Measurements from ENCODE around the gene MSX2. TPM values are rescaled to one million over a fixed set of nuclear protein-coding genes. Genes with fewer than 3 reads are reported as not detected.

Gene MSX2
- polyA plus RNA-seq, 2 donors: 0.55 to 0.56 TPM

GRCh38 chr5:174692982-174693422, 31.4 kb upstream of the MSX2 start:
- 7 to 24% methylated on average over 16 of the region's 16 CpGs for WGBS, 2 donors
- Histone ChIP-seq H3K4me1 (ENCODE audit: control insufficient read depth in 2 of 2, insufficient read depth in 2 of 2, low read length in 1 of 2) (peaks cover 0 to 3% of the 10 kb centered on the region in 2 donors), H3K9me3 (ENCODE audit: control insufficient read depth in 2 of 2, insufficient read depth in 1 of 2, low read depth in 1 of 2, low read length in 1 of 2) (peaks cover 0 to 3% of the 10 kb centered on the region in 2 donors), H3K36me3 (ENCODE audit: control insufficient read depth in 2 of 2, insufficient read depth in 2 of 2, low read length in 1 of 2) (no peaks in the 10 kb centered on the region), H3K27ac (ENCODE audit: low read depth in 2 of 2, low read length in 1 of 2) (no peak overlapping the region), H3K4me3 (ENCODE audit: low read depth in 1 of 2, low read length in 2 of 2) (no peak overlapping the region), H3K27me3 (ENCODE audit: control insufficient read depth in 1 of 2, insufficient read depth in 2 of 2, low read length in 2 of 2) (peaks cover 0 to 10% of the 10 kb centered on the region in 2 donors)

- peaks cover 0 to 3% of the 10 kb centered on the region in 2 donors for H3K4me1 ChIP-seq (ENCODE audit: control insufficient read depth in 2 of 2, insufficient read depth in 2 of 2, low read length in 1 of 2)
- no peak overlapping the region for H3K27ac ChIP-seq (ENCODE audit: low read depth in 2 of 2, low read length in 1 of 2)
- peaks cover 0 to 3% of the 10 kb centered on the region in 2 donors for H3K9me3 ChIP-seq (ENCODE audit: control insufficient read depth in 2 of 2, insufficient read depth in 1 of 2, low read depth in 1 of 2, low read length in 1 of 2)
- no peaks in the 10 kb centered on the region for H3K36me3 ChIP-seq (ENCODE audit: control insufficient read depth in 2 of 2, insufficient read depth in 2 of 2, low read length in 1 of 2)
- peaks cover 0 to 7% of the 10 kb centered on the region in 2 donors for H3K27me3 ChIP-seq (ENCODE audit: control insufficient read depth in 1 of 2, insufficient read depth in 2 of 2, low read length in 2 of 2)
- H3K4me3 ChIP-seq (ENCODE audit: low read depth in 1 of 2, low read length in 2 of 2): no peak overlapping the region
- WGBS, 2 donors: 25 to 35% methylated on average over 11 of the region's 11 CpGs
These were observed 30.5 kb upstream of the MSX2 start for GRCh38 chr5:174693697-174694385.

- Histone ChIP-seq H3K27ac (ENCODE audit: low read depth in 2 of 2, low read length in 1 of 2) (no peak overlapping the region), H3K9me3 (ENCODE audit: control insufficient read depth in 2 of 2, insufficient read depth in 1 of 2, low read depth in 1 of 2, low read length in 1 of 2) (peaks cover 0 to 3% of the 10 kb centered on the region in 2 donors), H3K4me3 (ENCODE audit: low read depth in 1 of 2, low read length in 2 of 2) (no peak overlapping the region), H3K36me3 (ENCODE audit: control insufficient read depth in 2 of 2, insufficient read depth in 2 of 2, low read length in 1 of 2) (no peaks in the 10 kb centered on the region), H3K27me3 (ENCODE audit: control insufficient read depth in 1 of 2, insufficient read depth in 2 of 2, low read length in 2 of 2) (peaks cover 0 to 7% of the 10 kb centered on the region in 2 donors), H3K4me1 (ENCODE audit: control insufficient read depth in 2 of 2, insufficient read depth in 2 of 2, low read length in 1 of 2) (peaks cover 0 to 3% of the 10 kb centered on the region in 2 donors)
- WGBS, 2 donors: 38 to 46% methylated on average over 7 of the region's 7 CpGs
These were observed 29.8 kb upstream of the MSX2 start for GRCh38 chr5:174694611-174695010.

GRCh38 chr5:174698156-174698555, 26.2 kb upstream of the MSX2 start:
- Histone ChIP-seq H3K4me1 (ENCODE audit: control insufficient read depth in 2 of 2, insufficient read depth in 2 of 2, low read length in 1 of 2) (no peaks in the 10 kb centered on the region), H3K4me3 (ENCODE audit: low read depth in 1 of 2, low read length in 2 of 2) (no peak overlapping the region), H3K36me3 (ENCODE audit: control insufficient read depth in 2 of 2, insufficient read depth in 2 of 2, low read length in 1 of 2) (no peaks in the 10 kb centered on the region), H3K27ac (ENCODE audit: low read depth in 2 of 2, low read length in 1 of 2) (no peak overlapping the region), H3K9me3 (ENCODE audit: control insufficient read depth in 2 of 2, insufficient read depth in 1 of 2, low read depth in 1 of 2, low read length in 1 of 2) (no peaks in the 10 kb centered on the region), H3K27me3 (ENCODE audit: control insufficient read depth in 1 of 2, insufficient read depth in 2 of 2, low read length in 2 of 2) (peaks cover 0 to 2% of the 10 kb centered on the region in 2 donors)
- WGBS, 2 donors: 65 to 73% methylated on average over 8 of the region's 8 CpGs

GRCh38 chr5:174699131-174699530, 25.3 kb upstream of the MSX2 start:
- H3K4me1 ChIP-seq (ENCODE audit: control insufficient read depth in 2 of 2, insufficient read depth in 2 of 2, low read length in 1 of 2): no peaks in the 10 kb centered on the region
- H3K4me3 ChIP-seq (ENCODE audit: low read depth in 1 of 2, low read length in 2 of 2): no peak overlapping the region
- H3K27ac ChIP-seq (ENCODE audit: low read depth in 2 of 2, low read length in 1 of 2): no peak overlapping the region
- no peaks in the 10 kb centered on the region for H3K36me3 ChIP-seq (ENCODE audit: control insufficient read depth in 2 of 2, insufficient read depth in 2 of 2, low read length in 1 of 2)
- WGBS, 2 donors: 76 to 85% methylated on average over 3 of the region's 3 CpGs
- no peaks in the 10 kb centered on the region for H3K27me3 ChIP-seq (ENCODE audit: control insufficient read depth in 1 of 2, insufficient read depth in 2 of 2, low read length in 2 of 2)
- H3K9me3 ChIP-seq (ENCODE audit: control insufficient read depth in 2 of 2, insufficient read depth in 1 of 2, low read depth in 1 of 2, low read length in 1 of 2): no peaks in the 10 kb centered on the region

- no peaks in the 10 kb centered on the region for H3K4me1 ChIP-seq (ENCODE audit: control insufficient read depth in 2 of 2, insufficient read depth in 2 of 2, low read length in 1 of 2)
- H3K9me3 ChIP-seq (ENCODE audit: control insufficient read depth in 2 of 2, insufficient read depth in 1 of 2, low read depth in 1 of 2, low read length in 1 of 2): no peaks in the 10 kb centered on the region
- no peaks in the 10 kb centered on the region for H3K36me3 ChIP-seq (ENCODE audit: control insufficient read depth in 2 of 2, insufficient read depth in 2 of 2, low read length in 1 of 2)
- no peak overlapping the region for H3K27ac ChIP-seq (ENCODE audit: low read depth in 2 of 2, low read length in 1 of 2)
- no peak overlapping the region for H3K4me3 ChIP-seq (ENCODE audit: low read depth in 1 of 2, low read length in 2 of 2)
- peaks cover 0 to 2% of the 10 kb centered on the region in 2 donors for H3K27me3 ChIP-seq (ENCODE audit: control insufficient read depth in 1 of 2, insufficient read depth in 2 of 2, low read length in 2 of 2)
- 19 to 20% methylated on average over 9 of the region's 9 CpGs for WGBS, 2 donors
These were observed 17.3 kb upstream of the MSX2 start for GRCh38 chr5:174706997-174707572.

GRCh38 chr5:174707671-174708070, 16.7 kb upstream of the MSX2 start:
- H3K36me3 ChIP-seq (ENCODE audit: control insufficient read depth in 2 of 2, insufficient read depth in 2 of 2, low read length in 1 of 2): no peaks in the 10 kb centered on the region
- H3K27me3 ChIP-seq (ENCODE audit: control insufficient read depth in 1 of 2, insufficient read depth in 2 of 2, low read length in 2 of 2): peaks cover 0 to 2% of the 10 kb centered on the region in 2 donors
- H3K27ac ChIP-seq (ENCODE audit: low read depth in 2 of 2, low read length in 1 of 2): no peak overlapping the region
- H3K4me3 ChIP-seq (ENCODE audit: low read depth in 1 of 2, low read length in 2 of 2): no peak overlapping the region
- no peaks in the 10 kb centered on the region for H3K9me3 ChIP-seq (ENCODE audit: control insufficient read depth in 2 of 2, insufficient read depth in 1 of 2, low read depth in 1 of 2, low read length in 1 of 2)
- WGBS, 2 donors: 85 to 87% methylated on average over 11 of the region's 11 CpGs
- H3K4me1 ChIP-seq (ENCODE audit: control insufficient read depth in 2 of 2, insufficient read depth in 2 of 2, low read length in 1 of 2): no peaks in the 10 kb centered on the region

- 53 to 63% methylated on average over 20 of the region's 20 CpGs for WGBS, 2 donors
- Histone ChIP-seq H3K36me3 (ENCODE audit: control insufficient read depth in 2 of 2, insufficient read depth in 2 of 2, low read length in 1 of 2) (no peaks in the 10 kb centered on the region), H3K4me1 (ENCODE audit: control insufficient read depth in 2 of 2, insufficient read depth in 2 of 2, low read length in 1 of 2) (no peaks in the 10 kb centered on the region), H3K27ac (ENCODE audit: low read depth in 2 of 2, low read length in 1 of 2) (no peak overlapping the region), H3K27me3 (ENCODE audit: control insufficient read depth in 1 of 2, insufficient read depth in 2 of 2, low read length in 2 of 2) (peaks cover 0 to 2% of the 10 kb centered on the region in 2 donors), H3K9me3 (ENCODE audit: control insufficient read depth in 2 of 2, insufficient read depth in 1 of 2, low read depth in 1 of 2, low read length in 1 of 2) (no peaks in the 10 kb centered on the region), H3K4me3 (ENCODE audit: low read depth in 1 of 2, low read length in 2 of 2) (no peak overlapping the region)
These were observed 15.7 kb upstream of the MSX2 start for GRCh38 chr5:174708476-174709207.

GRCh38 chr5:174714751-174715150, 9.6 kb upstream of the MSX2 start:
- no peaks in the 10 kb centered on the region for H3K4me1 ChIP-seq (ENCODE audit: control insufficient read depth in 2 of 2, insufficient read depth in 2 of 2, low read length in 1 of 2)
- H3K27ac ChIP-seq (ENCODE audit: low read depth in 2 of 2, low read length in 1 of 2): no peak overlapping the region
- peaks cover 6 to 7% of the 10 kb centered on the region in 2 donors for H3K27me3 ChIP-seq (ENCODE audit: control insufficient read depth in 1 of 2, insufficient read depth in 2 of 2, low read length in 2 of 2)
- no peak overlapping the region for H3K4me3 ChIP-seq (ENCODE audit: low read depth in 1 of 2, low read length in 2 of 2)
- no peaks in the 10 kb centered on the region for H3K9me3 ChIP-seq (ENCODE audit: control insufficient read depth in 2 of 2, insufficient read depth in 1 of 2, low read depth in 1 of 2, low read length in 1 of 2)
- no peaks in the 10 kb centered on the region for H3K36me3 ChIP-seq (ENCODE audit: control insufficient read depth in 2 of 2, insufficient read depth in 2 of 2, low read length in 1 of 2)
